HG03025 (cell line): Measurements from ENCODE around the gene PARP1.
A peak's percentile ranks its signal among the peaks of the same experiment; 100 is the strongest.

Experiments
- ATAC-seq: cut with Tn5 transposase; IDR thresholded peaks from one replicate; pipeline ENCODE4 v1.9.1; 2021; ENCODE audit warnings: mild to moderate bottlenecking, moderate library complexity; ENCODE audit not compliant: unreplicated experiment, low FRiP score

Gene PARP1

GRCh38 chr1:226408285-226409184, 642 bp upstream of the PARP1 start:
- ATAC-seq = no peak

DNA sequence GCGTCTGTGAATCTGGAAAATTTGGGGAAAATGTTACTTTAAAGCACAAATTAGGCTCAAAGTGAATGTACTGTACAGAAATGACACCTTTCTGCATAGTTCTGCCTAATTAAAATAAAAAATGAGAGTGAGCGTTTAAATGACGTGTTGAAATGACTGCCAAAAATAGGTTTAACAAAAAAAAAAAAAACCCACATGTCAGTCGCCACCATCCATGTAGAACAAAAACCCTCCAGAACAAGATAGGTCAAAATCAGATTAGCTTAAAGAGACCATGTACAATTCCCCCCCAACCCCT, 745 bp downstream of the PARP1 start:
- ATAC-seq = peak; percentile 1

- ATAC-seq = no peak
Observed at GRCh38 chr1:226406401-226406881, 1.5 kb downstream of the PARP1 start.

DNA sequence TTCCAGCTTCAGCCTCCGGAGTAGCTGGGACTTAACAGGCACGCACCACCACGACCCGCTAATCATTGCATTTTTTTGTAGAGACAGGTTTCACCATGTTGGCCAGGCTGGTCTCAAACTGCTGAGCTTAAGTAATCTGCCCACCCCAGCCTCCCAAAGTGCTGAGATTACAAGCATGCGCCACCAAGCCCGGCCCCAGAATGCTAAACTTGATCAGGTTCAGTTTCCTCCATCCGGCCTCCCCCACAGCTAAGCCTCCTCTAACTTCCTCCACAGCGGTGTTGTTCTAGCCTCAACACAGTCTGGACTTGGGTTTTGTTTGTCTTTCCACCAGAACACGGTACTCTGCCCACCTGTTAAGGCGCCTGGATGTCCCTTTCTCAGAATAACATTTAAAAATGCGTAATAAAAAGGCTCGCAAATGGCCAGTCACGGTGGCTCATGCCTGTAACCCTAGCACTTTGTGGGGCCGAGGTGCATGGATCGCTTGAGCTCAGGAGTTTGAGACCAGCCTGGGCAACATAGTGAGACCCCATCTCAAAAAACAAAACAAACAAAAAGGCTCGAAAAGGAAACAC, 2.4 kb downstream of the PARP1 start:
- ATAC-seq = no peak

- ATAC-seq = no peak
Observed at GRCh38 chr1:226404904-226405222, 3.0 kb downstream of the PARP1 start.

DNA sequence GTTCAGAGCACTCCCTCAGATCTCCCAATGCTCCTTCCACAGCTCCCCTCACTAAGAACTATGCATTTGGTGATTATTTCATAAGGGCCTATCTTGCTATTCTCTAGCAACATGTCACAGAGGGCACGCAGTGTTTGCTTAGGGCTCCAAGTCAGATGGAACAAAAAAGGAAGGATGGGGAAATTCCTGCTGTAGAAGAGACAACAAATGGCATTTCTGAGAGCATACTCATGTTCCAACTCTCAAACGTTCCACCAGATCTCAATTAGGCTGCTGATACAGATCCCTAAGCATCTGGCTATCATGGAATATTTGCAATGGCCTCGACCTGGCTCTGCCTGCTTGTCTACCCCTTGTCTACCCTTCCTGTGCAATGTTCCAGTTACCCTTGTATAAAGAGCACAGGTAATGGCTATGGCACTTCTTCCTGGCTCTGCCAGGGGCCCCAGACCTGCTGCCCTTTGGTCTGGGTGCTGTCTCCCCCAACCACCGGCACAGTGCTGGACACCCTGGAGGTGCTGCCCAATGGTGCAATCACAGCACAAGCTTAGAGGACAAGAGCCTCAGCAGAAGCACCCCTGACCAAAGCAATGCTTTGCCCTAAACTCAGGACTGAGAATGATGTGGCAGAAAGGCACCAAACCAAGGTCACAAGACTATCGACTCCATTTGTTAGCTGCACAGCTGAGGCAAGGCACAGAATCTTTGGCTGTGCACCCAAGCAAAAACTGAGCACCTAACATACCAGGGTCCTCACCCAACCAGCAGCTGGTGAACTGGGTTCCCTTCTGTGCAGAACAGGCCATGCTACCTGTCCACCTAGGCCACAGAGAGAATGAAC, 3.6 kb downstream of the PARP1 start:
- no peak for ATAC-seq

DNA sequence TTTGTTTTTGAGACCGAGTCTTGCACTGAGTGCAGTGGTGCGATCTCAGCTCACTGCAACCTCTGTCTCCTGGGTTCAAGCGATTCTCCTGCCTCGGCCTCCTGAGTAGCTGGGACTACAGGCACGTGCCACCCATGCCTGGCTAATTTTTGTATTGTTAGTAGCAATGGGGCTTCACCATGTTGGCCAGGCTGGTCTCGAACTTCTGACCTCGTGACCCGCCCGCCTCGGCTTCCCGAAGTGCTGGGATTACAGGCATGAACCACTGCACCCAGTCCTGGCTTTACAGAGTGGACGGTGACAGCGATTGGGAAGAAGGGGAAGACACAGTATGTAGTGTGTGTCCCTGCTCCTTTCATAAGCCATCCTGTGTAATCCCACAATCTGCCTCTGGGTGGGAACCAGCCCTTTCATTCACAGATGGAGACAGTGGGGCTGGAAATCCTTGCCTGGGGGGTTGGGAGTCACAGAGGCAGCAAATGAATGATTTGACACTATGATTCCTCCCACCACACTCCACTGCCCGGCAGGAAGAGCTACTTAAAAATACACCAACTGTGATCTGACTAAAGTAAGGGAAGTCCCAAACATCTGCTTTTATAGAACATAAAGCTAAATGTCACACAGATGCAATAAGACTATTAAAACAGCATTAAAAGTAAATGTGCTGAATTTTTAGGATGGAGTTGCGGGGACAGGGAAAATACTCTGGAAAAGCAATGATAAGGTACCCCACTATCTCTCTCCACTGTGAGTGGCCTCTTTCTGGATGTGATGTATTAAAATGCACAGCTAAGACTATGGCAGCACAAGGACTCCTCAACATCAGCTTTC, 4.5 kb downstream of the PARP1 start:
- ATAC-seq = no peak

- no peak for ATAC-seq
Observed at GRCh38 chr1:226402739-226403165, 5.1 kb downstream of the PARP1 start.

DNA sequence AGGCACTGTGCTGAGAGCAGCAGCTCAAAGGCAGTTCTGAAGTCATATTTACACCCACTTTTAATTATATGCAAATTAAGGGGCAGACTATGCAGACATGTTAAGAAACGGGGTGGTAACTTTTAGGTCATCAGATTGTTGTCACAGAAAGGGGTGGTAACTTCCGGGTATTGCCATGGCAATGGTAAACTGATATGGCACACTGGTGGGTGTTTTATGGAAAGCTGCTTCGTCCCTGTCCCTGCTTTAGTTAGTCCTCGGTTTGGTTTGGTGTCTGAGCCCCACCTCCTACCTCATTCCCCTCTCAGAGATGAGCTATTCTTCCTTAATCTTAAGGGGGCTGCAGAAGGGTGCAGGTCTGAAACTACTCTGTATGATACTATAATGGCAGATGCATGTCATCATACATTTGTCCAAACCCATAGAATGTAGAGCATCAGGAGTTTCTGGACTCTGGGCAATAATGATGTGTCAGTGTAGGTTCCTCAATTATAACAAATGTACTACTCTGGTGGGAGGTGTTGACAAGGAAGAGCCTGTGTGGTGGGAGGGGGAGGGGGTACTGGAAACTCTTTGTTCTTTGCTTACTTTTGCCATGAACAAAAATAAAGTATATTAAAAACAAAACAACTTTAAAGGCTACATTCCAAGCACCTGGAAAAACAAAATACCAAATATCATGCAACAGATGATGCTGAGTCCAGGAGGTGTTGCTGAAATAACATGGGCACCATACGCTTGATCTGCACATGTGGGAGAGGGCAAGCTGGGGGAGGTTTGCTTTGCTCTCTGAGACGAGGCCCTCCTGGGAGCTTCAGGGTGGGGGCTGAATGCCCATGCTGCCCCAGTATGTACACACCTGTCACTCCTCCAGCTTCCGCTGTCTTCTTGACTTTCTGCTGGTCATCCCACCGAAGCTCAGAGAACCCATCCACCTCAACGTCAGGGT, 6.3 kb downstream of the PARP1 start:
- ATAC-seq = no peak

DNA sequence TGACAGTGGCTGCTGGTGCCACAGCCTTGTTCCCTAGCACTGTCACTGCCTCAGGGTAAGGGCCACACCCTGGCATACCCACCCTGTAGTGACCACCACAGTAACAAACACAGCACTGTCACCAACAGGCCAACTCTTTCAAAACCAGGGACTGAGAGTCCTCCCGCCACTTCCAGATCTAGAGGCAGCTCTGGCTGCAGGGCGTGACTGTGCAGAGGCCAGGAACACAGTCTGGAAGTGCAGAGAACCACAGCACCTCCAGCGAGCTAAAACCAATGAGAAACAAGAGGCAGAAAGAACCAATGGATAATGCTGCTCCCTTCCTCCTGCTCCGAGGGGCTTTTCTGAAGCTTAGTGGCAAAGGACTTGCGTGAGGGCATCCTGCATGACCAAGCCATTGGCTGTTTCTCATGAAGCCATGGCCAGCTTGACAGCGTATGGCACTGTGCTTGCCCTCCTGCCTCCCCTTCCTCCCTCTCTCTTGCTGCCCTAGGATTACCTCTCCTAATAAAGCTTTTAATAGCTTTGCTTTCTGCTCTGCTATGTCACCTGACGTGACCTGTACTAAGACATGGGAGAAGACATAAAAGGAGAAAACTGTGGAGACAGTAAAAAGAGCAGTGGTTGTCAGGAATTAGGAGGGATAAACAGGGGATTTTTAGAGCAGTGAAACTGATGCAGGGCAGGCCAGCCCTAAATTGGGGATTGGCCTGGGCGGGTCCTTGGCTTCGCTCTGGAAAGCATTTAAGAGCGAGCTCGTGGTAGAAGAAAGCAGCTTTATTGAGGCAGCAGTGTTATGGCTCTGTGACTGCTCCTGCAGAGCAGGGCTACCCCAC, 7.2 kb downstream of the PARP1 start:
- ATAC-seq = no peak

DNA sequence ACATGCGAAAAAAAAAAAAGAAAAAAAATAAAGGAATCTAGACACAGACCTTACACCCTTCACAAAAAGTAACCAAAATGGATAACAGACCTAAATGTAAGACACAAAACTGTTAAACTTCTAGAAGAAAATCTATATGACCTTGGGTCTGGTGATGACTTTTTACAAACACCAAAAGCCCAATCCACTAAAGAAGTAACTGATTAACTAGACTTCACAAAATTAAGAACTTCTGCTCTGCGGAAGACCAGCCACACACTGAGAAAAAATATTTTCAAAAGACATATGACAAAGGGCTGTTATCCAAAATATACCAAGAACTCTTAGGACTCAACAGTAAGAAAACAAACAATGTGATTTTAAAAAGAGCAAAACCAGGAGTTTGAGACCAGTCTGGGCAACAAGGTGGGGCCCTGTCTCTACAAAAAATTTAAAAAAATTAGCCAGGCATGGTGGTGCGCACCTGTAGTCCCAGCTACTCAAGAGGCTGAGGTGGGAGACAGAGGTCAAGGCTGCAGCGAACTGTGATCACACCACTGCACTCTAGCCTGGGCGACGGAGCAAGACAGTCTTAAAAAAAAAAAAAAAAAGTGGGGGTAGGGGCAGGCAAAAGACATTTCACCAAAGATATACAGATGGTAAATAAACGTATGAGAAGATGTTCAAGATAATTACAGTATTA, 9.8 kb downstream of the PARP1 start:
- no peak for ATAC-seq

DNA sequence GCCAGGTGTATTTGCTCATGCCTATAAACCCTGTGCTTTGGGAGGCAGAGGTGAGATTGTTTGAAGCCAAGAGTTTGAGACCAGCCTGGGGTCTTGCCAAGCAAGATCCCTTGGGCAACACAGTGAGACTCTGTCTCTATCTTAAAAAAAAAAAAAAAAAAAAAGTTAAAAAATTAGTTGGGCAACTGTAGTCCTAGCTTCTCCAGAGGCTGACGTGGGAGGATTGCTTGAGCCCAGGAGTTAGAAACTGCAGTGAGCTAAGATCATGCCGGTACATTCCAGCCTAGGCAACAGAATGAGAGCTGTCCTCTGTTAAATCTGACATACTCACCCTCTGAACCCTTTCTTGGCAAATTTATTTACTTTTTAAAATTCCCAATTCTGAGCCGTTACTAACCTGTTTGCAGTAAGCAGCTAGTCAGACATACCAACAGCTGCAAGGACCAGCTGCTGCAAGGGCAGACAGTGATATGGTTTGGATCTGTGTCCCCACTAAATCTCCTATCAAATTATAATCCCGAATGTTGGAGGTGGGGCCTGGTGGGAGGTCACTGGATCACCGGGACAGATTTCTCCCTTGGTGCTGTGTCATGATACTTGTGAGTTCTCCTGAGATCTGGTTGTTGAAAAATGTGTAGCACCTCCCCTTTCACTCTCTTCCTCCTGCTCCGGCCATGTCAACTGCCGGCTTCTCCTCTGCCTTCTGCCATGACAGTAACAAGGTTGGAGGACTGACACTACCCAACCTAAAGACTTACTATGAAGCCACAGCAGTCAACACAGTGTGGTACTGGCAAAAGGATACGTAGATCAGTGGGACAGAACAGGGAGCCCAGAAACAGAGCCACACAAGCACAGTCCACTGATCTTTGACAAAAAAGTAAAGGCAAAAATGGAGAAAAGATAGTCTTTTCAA, 10.6 kb downstream of the PARP1 start:
- no peak for ATAC-seq

DNA sequence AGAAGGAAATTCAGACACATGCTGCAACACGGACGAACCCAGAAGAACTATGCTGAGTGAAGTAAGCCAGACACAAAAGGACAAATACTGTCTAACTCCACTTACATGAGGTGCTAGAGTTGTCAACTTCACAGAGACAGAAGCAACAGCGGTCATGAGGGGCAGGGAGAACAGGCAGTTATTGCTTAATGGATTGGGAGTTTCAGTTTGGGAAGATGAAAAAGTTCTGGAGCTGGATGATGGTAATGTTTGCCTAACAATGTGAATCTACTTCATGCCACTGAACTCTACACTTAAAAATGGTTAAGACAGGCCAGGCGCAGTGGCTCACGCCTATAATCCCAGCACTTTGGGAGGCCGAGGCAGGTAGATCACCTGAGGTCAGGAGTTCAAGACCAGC, 12.1 kb downstream of the PARP1 start:
- ATAC-seq = no peak

GRCh38 chr1:226394462-226394861, 13.4 kb downstream of the PARP1 start:
- no peak for ATAC-seq

DNA sequence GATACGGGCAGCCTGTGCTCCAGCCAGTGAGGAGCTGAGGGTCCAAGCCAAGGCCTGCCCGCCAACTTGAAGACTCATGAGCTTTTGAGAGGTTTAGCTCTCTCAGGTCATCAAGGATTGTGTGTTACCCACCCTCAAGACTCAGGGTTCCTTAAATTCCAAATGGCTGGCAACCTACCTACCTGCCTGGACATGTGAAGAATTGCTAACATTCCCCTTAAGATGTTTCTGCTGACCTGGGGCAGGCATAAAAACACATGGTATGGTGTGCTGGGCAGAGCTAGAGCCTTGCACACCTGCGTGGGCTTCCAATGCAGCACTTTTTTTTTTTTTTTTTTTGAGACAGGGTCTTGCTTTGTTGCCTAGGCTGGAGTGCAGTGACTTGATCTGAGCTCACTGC, 17.2 kb downstream of the PARP1 start:
- ATAC-seq = no peak

DNA sequence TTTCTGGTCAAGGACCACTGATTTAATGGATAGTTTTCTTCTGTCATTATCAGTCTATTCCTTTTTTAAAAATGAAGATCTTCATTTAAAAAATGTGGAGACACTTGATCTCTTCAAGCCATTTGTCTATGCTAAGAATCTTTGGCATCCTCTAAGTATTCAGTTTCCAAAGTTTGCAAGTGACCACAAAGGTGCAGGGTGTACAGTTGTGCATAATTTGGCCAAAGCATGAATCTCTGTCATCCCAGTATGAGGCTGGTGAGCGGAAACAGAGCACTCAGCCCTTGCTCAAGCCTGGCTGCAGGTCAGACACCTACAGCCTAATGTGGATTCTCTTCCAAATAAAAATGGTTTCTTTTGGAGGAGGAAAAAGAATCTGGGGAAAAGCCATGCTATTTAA, 19.8 kb downstream of the PARP1 start:
- no peak for ATAC-seq

- no peak for ATAC-seq
Observed at GRCh38 chr1:226384717-226385116, 23.2 kb downstream of the PARP1 start.
